HG02642 (cell line): Measurements from ENCODE around the gene ADORA3.
A peak's percentile ranks its signal among the peaks of the same experiment; 100 is the strongest.
"Not testable (repeated sequence)": the region's sequence is repeated elsewhere in the genome, so short reads cannot be mapped to it uniquely, and the experiment has no call there.

ENCODE experiments used
- ATAC-seq: cut with Tn5 transposase; IDR thresholded peaks from one replicate; pipeline ENCODE4 v1.9.1; 2021; ENCODE audit warnings: mild to moderate bottlenecking; ENCODE audit not compliant: unreplicated experiment, poor library complexity

Gene ADORA3

DNA sequence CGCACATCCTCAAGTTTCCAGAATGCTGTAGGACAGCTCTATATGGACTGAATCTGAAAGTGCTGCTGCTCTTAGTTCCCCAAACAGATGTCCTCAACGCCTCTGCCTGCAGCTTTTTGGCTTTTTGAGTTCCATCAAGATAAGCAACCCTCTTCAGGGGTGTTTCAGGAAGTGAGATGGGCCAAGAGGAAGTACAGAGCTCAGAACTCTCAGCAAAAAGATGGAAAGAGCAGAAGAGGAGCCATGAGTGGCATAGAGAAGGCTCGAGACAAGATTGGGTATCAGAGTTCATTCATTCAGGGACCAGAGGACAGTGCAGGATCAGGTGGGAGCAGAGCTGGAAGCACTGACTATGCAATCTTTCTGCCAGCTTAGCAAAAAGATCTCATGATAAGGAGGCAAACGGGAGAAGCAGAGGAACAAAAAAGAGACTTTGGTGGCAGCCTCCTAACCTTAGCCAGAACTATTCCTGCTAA is at the start of gene ADORA3, which contains the start of gene TMIGD3:
TSS of gene ADORA3 (minus strand) at position 49 of the 476 bp plus-strand sequence. CDS start 279 bp downstream, outside the sequence.
TSS of gene TMIGD3 (minus strand) at position 49 of the 476 bp plus-strand sequence. CDS start 279 bp downstream, outside the sequence.
- no peak for ATAC-seq

GRCh38 chr1:111553196-111553595 is 49.8 kb upstream of the ADORA3 start:
- ATAC-seq: no peak

GRCh38 chr1:111552587-111552986 is 49.2 kb upstream of the ADORA3 start:
- no peak for ATAC-seq

DNA sequence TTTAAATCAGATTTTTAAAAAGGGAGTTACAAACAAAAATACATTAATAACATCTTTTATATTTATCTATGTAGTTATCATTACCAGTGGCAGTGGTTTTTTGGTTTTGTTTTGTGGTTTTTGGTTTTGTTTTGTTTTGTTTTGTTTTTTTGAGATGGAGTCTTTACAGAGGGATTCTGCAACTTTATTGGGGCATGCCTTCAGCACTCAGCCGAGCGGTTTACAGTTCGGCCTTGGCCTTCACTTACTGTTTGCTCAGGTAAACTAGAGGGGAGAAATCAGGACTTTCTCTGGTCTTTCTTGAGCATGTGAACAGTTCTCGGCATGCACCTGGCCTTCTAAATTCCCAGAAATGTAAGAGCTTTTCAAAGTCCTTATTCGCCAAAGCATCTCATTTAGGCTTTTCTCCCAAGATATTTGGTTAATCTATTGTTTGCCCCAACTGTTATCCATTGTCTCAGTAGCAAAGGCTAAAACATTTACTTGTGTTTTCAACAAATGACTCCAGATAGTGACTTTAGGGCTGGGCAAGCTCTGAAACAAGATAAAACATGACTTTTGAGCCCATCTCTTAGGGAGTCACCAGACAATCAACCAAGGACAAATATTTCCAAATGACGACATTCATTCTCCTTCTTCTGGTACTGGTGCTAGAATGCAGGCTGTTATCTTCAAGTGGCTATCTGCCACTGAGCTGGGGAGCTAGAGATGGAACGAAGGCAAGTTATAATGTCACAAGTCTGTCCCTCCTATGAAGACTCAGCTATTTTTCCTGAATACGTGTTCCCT is 48.4 kb upstream of the ADORA3 start:
- ATAC-seq: no peak

GRCh38 chr1:111547786-111548185 is 44.4 kb upstream of the ADORA3 start:
- ATAC-seq: not testable (repeated sequence)

- no peak for ATAC-seq
These were observed 38.8 kb upstream of the ADORA3 start for GRCh38 chr1:111542187-111542586.

GRCh38 chr1:111541721-111542120 is 38.3 kb upstream of the ADORA3 start:
- no peak for ATAC-seq

DNA sequence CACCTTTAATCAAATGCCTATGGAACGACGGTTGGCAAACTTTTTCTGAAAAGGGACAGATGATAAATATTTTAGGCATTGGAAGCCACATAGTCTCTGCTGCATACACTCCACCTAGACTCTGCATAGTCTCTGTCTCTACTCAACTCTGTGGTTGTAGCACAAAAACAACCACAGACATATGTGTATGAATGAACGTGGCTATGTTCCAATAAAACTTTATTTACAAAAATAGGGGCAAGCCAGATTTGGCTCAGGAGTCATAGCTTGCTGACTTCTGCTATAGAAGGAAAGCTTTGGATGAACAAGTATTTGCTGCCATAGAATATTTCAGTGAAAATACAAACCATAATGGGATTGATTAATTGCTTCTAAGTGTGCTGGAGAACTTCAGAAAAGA is 37.5 kb upstream of the ADORA3 start:
- ATAC-seq: no peak

DNA sequence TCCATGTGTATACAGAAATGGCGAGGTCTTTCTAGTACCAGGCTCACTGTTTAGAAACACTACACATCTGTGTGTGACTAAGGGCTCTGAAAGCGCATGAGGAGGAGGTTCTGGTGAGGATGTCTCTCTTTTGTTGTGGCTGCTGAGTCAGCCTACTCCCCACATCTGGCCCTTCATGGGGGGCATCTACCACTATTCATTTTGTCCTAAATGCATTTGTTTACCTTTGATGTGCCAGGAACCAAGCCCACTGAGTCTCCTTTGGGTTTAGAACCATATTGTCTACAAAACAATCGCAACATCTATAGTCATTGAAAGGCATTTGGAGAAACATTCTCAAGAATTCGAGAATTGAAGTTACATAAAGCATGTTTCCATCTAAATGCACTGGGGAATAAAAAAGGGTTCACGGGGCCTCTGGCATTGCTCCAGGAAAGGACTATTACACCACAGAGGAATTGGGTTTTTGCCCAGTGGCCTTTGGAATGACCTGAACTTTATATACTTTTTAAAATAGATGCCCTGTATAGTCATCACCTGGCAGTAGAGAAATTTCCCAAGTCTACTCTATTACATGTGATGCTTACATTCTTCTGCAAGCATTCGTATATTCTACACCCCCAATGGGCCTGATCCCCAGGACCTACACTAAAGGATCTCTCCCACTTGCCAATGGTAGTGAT is 35.1 kb upstream of the ADORA3 start:
- no peak for ATAC-seq

- ATAC-seq: no peak
These were observed 32.1 kb upstream of the ADORA3 start for GRCh38 chr1:111535256-111536191.

- ATAC-seq: no peak
These were observed 16.6 kb upstream of the ADORA3 start for GRCh38 chr1:111520053-111520452.

DNA sequence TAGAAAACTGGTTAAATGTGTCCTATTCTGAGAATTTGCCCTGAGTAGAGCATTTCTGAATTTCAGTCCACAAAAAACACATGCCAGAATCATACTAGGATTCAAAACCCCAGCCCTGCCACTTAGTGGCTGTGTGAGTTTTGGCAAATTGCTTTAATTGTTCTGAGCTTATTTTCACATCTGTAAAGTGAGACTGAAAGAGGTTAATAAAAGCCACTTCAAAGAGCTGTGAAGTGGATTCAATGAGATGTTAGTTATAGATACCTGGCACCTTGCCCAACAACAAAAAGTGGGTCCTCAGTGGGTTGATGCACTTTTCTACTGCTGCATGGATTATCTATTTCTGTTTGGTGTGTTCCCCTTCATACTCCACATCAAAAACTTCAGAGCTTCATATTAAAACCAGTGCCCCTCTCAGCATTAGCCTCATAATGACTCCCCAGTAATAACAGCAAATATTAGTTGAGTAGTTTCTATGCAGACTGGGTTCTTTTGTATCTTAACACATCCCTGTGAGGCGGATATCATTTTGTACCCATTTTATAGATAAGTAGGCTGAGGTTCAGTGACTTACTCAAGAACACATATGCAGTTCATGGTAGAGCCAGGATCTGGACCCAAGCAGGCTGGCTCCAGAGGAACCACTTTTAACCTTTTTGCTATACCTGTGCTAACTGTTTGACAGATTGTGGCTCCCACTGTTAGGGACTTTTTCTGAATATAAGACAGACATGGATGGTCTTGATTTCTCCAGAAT is 14.2 kb upstream of the ADORA3 start:
- ATAC-seq: no peak

GRCh38 chr1:111516005-111516535 is 12.6 kb upstream of the ADORA3 start:
- peak; percentile 43 for ATAC-seq

GRCh38 chr1:111515291-111516004 is 12.0 kb upstream of the ADORA3 start:
- peak; percentile 29 for ATAC-seq

DNA sequence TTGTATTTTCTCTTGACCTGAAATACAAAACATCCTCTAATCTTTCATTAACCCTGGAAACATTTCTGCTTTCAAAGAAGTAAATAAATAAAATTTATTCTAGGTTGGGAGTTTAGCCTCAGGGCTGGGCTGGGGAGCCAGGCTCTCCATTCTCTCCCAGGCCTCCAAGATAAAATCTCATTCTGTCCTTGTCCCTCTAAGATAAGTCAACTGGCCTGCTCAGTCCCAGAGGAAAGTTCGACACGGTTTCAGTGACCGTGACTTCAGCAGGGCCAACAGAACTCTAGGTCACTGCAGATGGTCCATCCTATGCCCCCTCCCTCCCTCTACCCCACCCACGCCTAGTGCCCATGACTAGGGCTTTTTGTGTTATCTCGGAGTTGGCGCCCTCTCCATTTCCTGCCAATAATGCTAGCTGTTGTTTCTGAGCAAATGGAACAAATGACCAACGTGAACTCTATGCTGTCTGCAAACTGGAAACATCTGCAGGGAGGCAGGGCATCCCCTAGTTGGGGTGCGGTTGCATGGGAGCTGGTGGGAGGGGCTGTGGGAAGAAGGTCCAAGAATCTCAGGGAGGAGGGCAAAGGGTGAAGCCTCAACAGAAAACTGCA is 10.1 kb upstream of the ADORA3 start:
- no peak for ATAC-seq

DNA sequence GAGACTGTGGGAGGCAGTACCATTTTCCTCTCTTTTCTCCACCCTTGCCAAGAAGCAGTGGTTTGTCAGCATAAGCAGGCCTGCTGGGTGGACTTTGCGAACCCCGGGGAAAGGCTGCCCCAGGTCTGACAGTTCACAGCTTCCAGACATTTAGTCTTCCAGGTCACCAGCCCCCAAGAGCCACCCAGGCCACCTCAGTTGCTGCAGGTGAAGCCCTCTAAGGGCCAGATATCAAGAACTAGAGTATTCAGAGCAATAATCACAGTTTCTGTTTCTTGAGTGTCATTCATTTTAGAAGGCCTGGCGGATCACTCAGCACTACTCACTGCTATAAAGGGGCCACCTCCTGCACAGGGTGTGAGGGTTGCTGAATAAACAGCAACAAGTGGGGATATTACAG is 9.5 kb upstream of the ADORA3 start:
- ATAC-seq: no peak

GRCh38 chr1:111512132-111512889 is 8.9 kb upstream of the ADORA3 start:
- ATAC-seq: no peak

DNA sequence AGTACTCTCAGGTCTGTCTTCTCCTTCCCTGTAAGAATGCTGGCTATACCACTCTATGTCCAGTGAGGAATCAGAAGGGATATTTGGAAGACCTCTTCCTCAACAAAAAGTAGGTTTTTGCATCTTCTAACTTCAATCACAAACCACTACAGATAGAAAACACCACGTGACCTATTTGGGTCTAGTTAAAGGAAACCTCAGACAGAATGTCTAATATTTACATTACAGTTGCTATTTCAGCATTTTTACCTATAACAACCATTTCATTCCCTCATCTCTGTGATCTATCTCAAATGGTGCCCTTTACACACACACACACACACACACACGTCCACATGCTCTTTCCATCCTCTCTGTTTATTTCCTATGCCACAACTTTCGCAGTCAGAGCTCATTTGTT is 7.9 kb upstream of the ADORA3 start:
- no peak for ATAC-seq
